SK-N-SH (cell line): ENCODE measurements around the gene PRRG4.

Experiments used
- ELF1 ChIP-seq: IDR thresholded peaks from 2 replicates; pipeline ENCODE4 v1.4.0; 2012
- FOXM1 ChIP-seq: IDR thresholded peaks from 2 replicates; pipeline ENCODE4 v1.4.0; 2012; ENCODE audit warnings: low read depth, mild to moderate bottlenecking
- GABPA ChIP-seq: IDR thresholded peaks from 2 replicates; pipeline ENCODE4 v1.4.0; 2012; ENCODE audit warnings: low read depth, mild to moderate bottlenecking
- RFX5 ChIP-seq: IDR thresholded peaks from 2 replicates; pipeline ENCODE4 v1.6.1; 2012; ENCODE audit warnings: mild to moderate bottlenecking, improper control_type of control experiment, low read length
- TAF1 ChIP-seq: IDR thresholded peaks from 2 replicates; pipeline ENCODE4 v1.6.1; 2012; ENCODE audit warnings: low read depth, mild to moderate bottlenecking, low read length, moderate library complexity, borderline replicate concordance
- TF ChIP-seq, protein P1 (sequence below): fragments of 200-600 bp; sonication (generic); IDR thresholded peaks from 2 replicates; pipeline ENCODE4 v1.6.1; 2017; ENCODE audit warnings: antibody characterized with exemption, mild to moderate bottlenecking, moderate library complexity

DNA sequence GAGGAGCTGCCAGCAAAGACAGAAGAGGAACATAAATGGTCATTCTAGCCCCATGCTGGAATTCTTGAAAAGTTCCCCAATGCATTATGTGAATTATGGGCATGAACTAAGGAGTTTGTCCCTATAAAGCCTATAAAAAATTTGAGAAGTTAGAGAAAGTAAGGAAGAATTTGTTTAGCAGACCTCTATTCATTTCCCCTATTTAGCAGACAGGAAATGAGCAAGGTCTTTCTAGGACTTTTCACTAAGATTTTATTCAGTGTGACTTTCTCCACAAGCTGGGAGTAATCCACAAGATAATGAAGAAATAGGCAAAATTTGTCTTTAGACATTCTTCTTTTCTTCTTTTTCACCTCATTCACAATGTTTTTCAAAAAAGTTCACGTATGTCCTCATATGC lies 20.0 kb downstream of the PRRG4 start:
- TF ChIP-seq, protein P1, sequence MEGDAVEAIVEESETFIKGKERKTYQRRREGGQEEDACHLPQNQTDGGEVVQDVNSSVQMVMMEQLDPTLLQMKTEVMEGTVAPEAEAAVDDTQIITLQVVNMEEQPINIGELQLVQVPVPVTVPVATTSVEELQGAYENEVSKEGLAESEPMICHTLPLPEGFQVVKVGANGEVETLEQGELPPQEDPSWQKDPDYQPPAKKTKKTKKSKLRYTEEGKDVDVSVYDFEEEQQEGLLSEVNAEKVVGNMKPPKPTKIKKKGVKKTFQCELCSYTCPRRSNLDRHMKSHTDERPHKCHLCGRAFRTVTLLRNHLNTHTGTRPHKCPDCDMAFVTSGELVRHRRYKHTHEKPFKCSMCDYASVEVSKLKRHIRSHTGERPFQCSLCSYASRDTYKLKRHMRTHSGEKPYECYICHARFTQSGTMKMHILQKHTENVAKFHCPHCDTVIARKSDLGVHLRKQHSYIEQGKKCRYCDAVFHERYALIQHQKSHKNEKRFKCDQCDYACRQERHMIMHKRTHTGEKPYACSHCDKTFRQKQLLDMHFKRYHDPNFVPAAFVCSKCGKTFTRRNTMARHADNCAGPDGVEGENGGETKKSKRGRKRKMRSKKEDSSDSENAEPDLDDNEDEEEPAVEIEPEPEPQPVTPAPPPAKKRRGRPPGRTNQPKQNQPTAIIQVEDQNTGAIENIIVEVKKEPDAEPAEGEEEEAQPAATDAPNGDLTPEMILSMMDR, result no peak
- TF ChIP-seq ELF1, result no peak
- TF ChIP-seq GABPA, result no peak
- TF ChIP-seq FOXM1, result no peak
- no peak for TF ChIP-seq RFX5
- no peak for TF ChIP-seq TAF1
